ENCODE results near the gene FMO3.

Gene FMO3

GRCh38 chr1:171159148-171159547, 68.4 kb downstream of the FMO3 start:
- Histone ChIP-seq H3K27ac (ENCODE audit: extremely low read depth, low read depth, low read length) (no peak overlapping the region), H3K36me3 (ENCODE audit: control insufficient read depth in 2 of 2, insufficient read depth in 1 of 2, low read length in 2 of 2) (no peaks in the 10 kb centered on the region), H3K4me3 (ENCODE audit: low read depth, low read length) (no peak overlapping the region), H3K4me1 (ENCODE audit: control insufficient read depth, insufficient read depth, low read length) (no peaks in the 10 kb centered on the region), H3K9me3 (ENCODE audit: control insufficient read depth, insufficient read depth, low read depth, low read length) (no peaks in the 10 kb centered on the region)
- CTCF ChIA-PET = no interaction called here
- no peak for TF ChIP-seq ZNF404 (tag by site-specific recombination; IDR thresholded peaks at IDR 0.05)
- TF ChIP-seq ZSCAN4 (tag by site-specific recombination; IDR thresholded peaks at IDR 0.05) = no peak
- no peak for TF ChIP-seq ZNF555 (tag by site-specific recombination; conservative IDR thresholded peaks at IDR 0.05)
- no peak for TF ChIP-seq KLF7 (tag by site-specific recombination; IDR thresholded peaks at IDR 0.05; ENCODE audit: borderline replicate concordance)
- TF ChIP-seq ZNF514 (tag by site-specific recombination; IDR thresholded peaks at IDR 0.05) = no peak
- TF ChIP-seq ZNF629 (tag by site-specific recombination; IDR thresholded peaks at IDR 0.05) = no peak
- TF ChIP-seq WT1 (tag by site-specific recombination; IDR thresholded peaks at IDR 0.05) = no peak
- no peak for TF ChIP-seq ZNF585B (tag by site-specific recombination; IDR thresholded peaks at IDR 0.05)
- TF ChIP-seq ZBTB8A (tag by site-specific recombination; IDR thresholded peaks at IDR 0.05) = no peak
- TF ChIP-seq ZNF302 (tag by site-specific recombination; IDR thresholded peaks at IDR 0.05; ENCODE audit: low read depth) = no peak
- no peak for TF ChIP-seq GFI1B (tag by site-specific recombination; IDR thresholded peaks at IDR 0.05)
- TF ChIP-seq ZNF664 (tag by site-specific recombination; IDR thresholded peaks at IDR 0.05) = no peak
- TF ChIP-seq ZNF239 (tag by site-specific recombination; IDR thresholded peaks at IDR 0.05) = no peak
- POLR2A ChIA-PET = no interaction called here

DNA sequence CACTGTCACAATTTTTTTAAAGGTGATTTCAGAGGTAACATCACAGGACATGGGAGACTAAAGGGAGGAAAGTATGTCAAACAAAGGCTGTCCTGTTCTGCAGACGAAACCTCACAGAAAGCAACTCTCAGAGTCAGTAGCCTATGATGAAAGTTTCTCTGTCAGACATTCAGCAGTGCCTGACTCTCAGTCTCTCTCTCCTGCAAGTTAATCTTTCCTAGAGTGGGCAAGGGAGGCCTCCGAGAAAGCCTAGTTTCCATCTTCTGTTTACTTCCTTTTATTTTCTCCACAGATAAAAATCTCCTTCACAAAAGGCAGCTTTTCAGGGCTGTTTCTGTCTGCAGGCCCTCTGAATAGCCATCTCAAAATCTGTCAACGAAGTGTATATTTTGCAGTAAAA, 69.5 kb downstream of the FMO3 start:
- ChIA-PET POLR2A (no interaction called here), CTCF (no interaction called here)
- no peaks in the 10 kb centered on the region for H3K36me3 ChIP-seq (ENCODE audit: control insufficient read depth in 2 of 2, insufficient read depth in 1 of 2, low read length in 2 of 2)
- H3K4me1 ChIP-seq (ENCODE audit: control insufficient read depth, insufficient read depth, low read length) = no peaks in the 10 kb centered on the region
- H3K4me3 ChIP-seq (ENCODE audit: low read depth, low read length) = no peak overlapping the region
- H3K9me3 ChIP-seq (ENCODE audit: control insufficient read depth, insufficient read depth, low read depth, low read length) = no peaks in the 10 kb centered on the region
- no peak overlapping the region for H3K27ac ChIP-seq (ENCODE audit: extremely low read depth, low read depth, low read length)
- TF ChIP-seq ZNF664 (tag by site-specific recombination; IDR thresholded peaks at IDR 0.05) = no peak
- TF ChIP-seq, protein P1, sequence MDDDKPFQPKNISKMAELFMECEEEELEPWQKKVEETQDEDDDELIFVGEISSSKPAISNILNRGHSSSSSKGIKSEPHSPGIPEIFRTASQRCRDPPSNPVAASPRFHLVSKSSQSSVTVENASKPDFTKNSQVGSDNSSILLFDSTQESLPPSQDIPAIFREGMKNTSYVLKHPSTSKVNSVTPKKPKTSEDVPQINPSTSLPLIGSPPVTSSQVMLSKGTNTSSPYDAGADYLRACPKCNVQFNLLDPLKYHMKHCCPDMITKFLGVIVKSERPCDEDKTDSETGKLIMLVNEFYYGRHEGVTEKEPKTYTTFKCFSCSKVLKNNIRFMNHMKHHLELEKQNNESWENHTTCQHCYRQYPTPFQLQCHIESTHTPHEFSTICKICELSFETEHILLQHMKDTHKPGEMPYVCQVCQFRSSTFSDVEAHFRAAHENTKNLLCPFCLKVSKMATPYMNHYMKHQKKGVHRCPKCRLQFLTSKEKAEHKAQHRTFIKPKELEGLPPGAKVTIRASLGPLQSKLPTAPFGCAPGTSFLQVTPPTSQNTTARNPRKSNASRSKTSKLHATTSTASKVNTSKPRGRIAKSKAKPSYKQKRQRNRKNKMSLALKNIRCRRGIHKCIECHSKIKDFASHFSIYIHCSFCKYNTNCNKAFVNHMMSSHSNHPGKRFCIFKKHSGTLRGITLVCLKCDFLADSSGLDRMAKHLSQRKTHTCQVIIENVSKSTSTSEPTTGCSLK (tag by site-specific recombination; IDR thresholded peaks at IDR 0.05) = no peak
- TF ChIP-seq ZBTB11 (tag by site-specific recombination; conservative IDR thresholded peaks at IDR 0.05; ENCODE audit: low read depth) = no peak
- no peak for TF ChIP-seq MYNN (tag by site-specific recombination; IDR thresholded peaks at IDR 0.05; ENCODE audit: borderline replicate concordance)
- TF ChIP-seq ZNF544 (tag by site-specific recombination; IDR thresholded peaks at IDR 0.05) = no peak
- no peak for TF ChIP-seq ZNF426 (tag by site-specific recombination; IDR thresholded peaks at IDR 0.05)
- TF ChIP-seq KLF16 (tag by site-specific recombination; IDR thresholded peaks at IDR 0.05) = no peak
- TF ChIP-seq ZNF157 (tag by site-specific recombination; IDR thresholded peaks at IDR 0.05) = no peak
- TF ChIP-seq ZNF501 (tag by site-specific recombination; IDR thresholded peaks at IDR 0.05) = no peak
- no peak for TF ChIP-seq ZNF280D (tag by site-specific recombination; IDR thresholded peaks at IDR 0.05)
- TF ChIP-seq GFI1B (tag by site-specific recombination; IDR thresholded peaks at IDR 0.05) = no peak
- no peak for TF ChIP-seq ZNF341 (tag by site-specific recombination; IDR thresholded peaks at IDR 0.05; ENCODE audit: low read depth)
- TF ChIP-seq SP2 (tag by site-specific recombination; IDR thresholded peaks at IDR 0.05) = no peak
- no peak for TF ChIP-seq IKZF3 (tag by site-specific recombination; IDR thresholded peaks at IDR 0.05)
- no peak for TF ChIP-seq ZNF214 (tag by site-specific recombination; IDR thresholded peaks at IDR 0.05; ENCODE audit: borderline replicate concordance)
- no peak for TF ChIP-seq ZNF530 (tag by site-specific recombination; IDR thresholded peaks at IDR 0.05; ENCODE audit: low read depth)
- no peak for TF ChIP-seq ZNF366 (tag by site-specific recombination; conservative IDR thresholded peaks at IDR 0.05)
